HL-60 (cell line): ENCODE results near the gene INSC.

Experiments
- POLR2AphosphoS5 ChIP-seq: IDR thresholded peaks from 2 replicates; pipeline ENCODE4 v1.6.1; 2012; ENCODE audit warnings: low read depth
- SPI1 ChIP-seq: IDR thresholded peaks from 2 replicates; pipeline ENCODE4 v1.6.1; 2012; ENCODE audit warnings: low read depth, mild to moderate bottlenecking, borderline replicate concordance
- TF ChIP-seq, protein P1 (sequence below): IDR thresholded peaks from one replicate; pipeline ENCODE4 v1.5.1; 2011; ENCODE audit warnings: low read length, control low read depth, inconsistent platforms; ENCODE audit not compliant: insufficient read depth
- TF ChIP-seq, protein P2 (sequence below): IDR thresholded peaks from 2 replicates; pipeline ENCODE4 v1.6.1; 2012; ENCODE audit warnings: low read depth; ENCODE audit not compliant: insufficient replicate concordance

GRCh38 chr11:15124528-15124927, 9.8 kb downstream of the INSC start:
- TF ChIP-seq, protein P1, sequence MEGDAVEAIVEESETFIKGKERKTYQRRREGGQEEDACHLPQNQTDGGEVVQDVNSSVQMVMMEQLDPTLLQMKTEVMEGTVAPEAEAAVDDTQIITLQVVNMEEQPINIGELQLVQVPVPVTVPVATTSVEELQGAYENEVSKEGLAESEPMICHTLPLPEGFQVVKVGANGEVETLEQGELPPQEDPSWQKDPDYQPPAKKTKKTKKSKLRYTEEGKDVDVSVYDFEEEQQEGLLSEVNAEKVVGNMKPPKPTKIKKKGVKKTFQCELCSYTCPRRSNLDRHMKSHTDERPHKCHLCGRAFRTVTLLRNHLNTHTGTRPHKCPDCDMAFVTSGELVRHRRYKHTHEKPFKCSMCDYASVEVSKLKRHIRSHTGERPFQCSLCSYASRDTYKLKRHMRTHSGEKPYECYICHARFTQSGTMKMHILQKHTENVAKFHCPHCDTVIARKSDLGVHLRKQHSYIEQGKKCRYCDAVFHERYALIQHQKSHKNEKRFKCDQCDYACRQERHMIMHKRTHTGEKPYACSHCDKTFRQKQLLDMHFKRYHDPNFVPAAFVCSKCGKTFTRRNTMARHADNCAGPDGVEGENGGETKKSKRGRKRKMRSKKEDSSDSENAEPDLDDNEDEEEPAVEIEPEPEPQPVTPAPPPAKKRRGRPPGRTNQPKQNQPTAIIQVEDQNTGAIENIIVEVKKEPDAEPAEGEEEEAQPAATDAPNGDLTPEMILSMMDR = no peak
- TF ChIP-seq POLR2AphosphoS5 (no peak), SPI1 (no peak)
- TF ChIP-seq, protein P2, sequence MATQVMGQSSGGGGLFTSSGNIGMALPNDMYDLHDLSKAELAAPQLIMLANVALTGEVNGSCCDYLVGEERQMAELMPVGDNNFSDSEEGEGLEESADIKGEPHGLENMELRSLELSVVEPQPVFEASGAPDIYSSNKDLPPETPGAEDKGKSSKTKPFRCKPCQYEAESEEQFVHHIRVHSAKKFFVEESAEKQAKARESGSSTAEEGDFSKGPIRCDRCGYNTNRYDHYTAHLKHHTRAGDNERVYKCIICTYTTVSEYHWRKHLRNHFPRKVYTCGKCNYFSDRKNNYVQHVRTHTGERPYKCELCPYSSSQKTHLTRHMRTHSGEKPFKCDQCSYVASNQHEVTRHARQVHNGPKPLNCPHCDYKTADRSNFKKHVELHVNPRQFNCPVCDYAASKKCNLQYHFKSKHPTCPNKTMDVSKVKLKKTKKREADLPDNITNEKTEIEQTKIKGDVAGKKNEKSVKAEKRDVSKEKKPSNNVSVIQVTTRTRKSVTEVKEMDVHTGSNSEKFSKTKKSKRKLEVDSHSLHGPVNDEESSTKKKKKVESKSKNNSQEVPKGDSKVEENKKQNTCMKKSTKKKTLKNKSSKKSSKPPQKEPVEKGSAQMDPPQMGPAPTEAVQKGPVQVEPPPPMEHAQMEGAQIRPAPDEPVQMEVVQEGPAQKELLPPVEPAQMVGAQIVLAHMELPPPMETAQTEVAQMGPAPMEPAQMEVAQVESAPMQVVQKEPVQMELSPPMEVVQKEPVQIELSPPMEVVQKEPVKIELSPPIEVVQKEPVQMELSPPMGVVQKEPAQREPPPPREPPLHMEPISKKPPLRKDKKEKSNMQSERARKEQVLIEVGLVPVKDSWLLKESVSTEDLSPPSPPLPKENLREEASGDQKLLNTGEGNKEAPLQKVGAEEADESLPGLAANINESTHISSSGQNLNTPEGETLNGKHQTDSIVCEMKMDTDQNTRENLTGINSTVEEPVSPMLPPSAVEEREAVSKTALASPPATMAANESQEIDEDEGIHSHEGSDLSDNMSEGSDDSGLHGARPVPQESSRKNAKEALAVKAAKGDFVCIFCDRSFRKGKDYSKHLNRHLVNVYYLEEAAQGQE = no peak
